HepG2 (cell line): ENCODE data around the gene CA11. TPM values are rescaled to one million over a fixed set of nuclear protein-coding genes. Genes with fewer than 3 reads are reported as not detected.
A peak's percentile ranks its signal among the peaks of the same experiment; 100 is the strongest.

Source experiments
- ARHGAP35 ChIP-seq: sonication (generic); formaldehyde crosslinking; IDR thresholded peaks from 2 replicates; pipeline ENCODE4 v1.9.0; 2022; ENCODE audit warnings: mild to moderate bottlenecking, inconsistent platforms, moderate library complexity, missing genetic modification reagents, borderline replicate concordance
- CENPBD1 ChIP-seq: sonication (generic); formaldehyde crosslinking; IDR thresholded peaks from 2 replicates; pipeline ENCODE4 v1.8.0; 2022; ENCODE audit warnings: missing genetic modification reagents, low read depth, mild to moderate bottlenecking, borderline replicate concordance
- DMAP1 ChIP-seq: IDR thresholded peaks from 2 replicates; pipeline ENCODE4 v1.6.1; 2016
- DNMT3B ChIP-seq: conservative IDR thresholded peaks from 2 replicates; pipeline ENCODE4 v1.6.1; 2016; ENCODE audit warnings: missing biosample characterization, control low read depth
- DRAP1 ChIP-seq: IDR thresholded peaks from 2 replicates; pipeline ENCODE4 v1.6.1; 2016; ENCODE audit warnings: missing genetic modification reagents, missing compliant biosample characterization
- KDM1A ChIP-seq: IDR thresholded peaks from 2 replicates; pipeline ENCODE4 v1.6.1; 2016; ENCODE audit warnings: missing compliant biosample characterization
- KLF12 ChIP-seq: sonication (generic); formaldehyde crosslinking; IDR thresholded peaks from 2 replicates; pipeline ENCODE4 v1.4.0; 2020; ENCODE audit warnings: missing genetic modification reagents, borderline replicate concordance
- MED8 ChIP-seq: sonication (generic); formaldehyde crosslinking; IDR thresholded peaks from 2 replicates; pipeline ENCODE4 v1.8.1; 2023; ENCODE audit warnings: mild to moderate bottlenecking, missing genetic modification reagents; ENCODE audit not compliant: insufficient replicate concordance
- MTERF4 ChIP-seq: sonication (generic); formaldehyde crosslinking; IDR thresholded peaks from 2 replicates; pipeline ENCODE4 v1.8.0; 2023; ENCODE audit warnings: mild to moderate bottlenecking, missing genetic modification reagents
- NR2C2 ChIP-seq: sonication (generic); formaldehyde crosslinking; IDR thresholded peaks from 2 replicates; pipeline ENCODE4 v1.4.0; 2020; ENCODE audit warnings: missing genetic modification reagents, mild to moderate bottlenecking, moderate library complexity, borderline replicate concordance
- PATZ1 ChIP-seq: sonication (generic); formaldehyde crosslinking; IDR thresholded peaks from 2 replicates; pipeline ENCODE4 v1.4.0; 2020; ENCODE audit warnings: missing genetic modification reagents
- RBFOX2 ChIP-seq: fragments of 200-400 bp; formaldehyde crosslinking; IDR thresholded peaks from 2 replicates; pipeline ENCODE4 v1.6.1; 2017; ENCODE audit warnings: low read depth, mild to moderate bottlenecking, low read length
- REXO4 ChIP-seq: sonication (generic); formaldehyde crosslinking; IDR thresholded peaks from 2 replicates; pipeline ENCODE4 v1.8.0; 2022; ENCODE audit warnings: missing genetic modification reagents, mild to moderate bottlenecking, borderline replicate concordance
- XBP1 ChIP-seq: sonication (generic); formaldehyde crosslinking; IDR thresholded peaks from 2 replicates; pipeline ENCODE4 v1.5.0; 2020; ENCODE audit warnings: missing genetic modification reagents
- ZFP82 ChIP-seq: sonication (generic); formaldehyde crosslinking; IDR thresholded peaks from 2 replicates; pipeline ENCODE4 v1.5.1; 2020; ENCODE audit warnings: mild to moderate bottlenecking, missing genetic modification reagents, borderline replicate concordance
- ZNF17 ChIP-seq: sonication (generic); formaldehyde crosslinking; IDR thresholded peaks from 2 replicates; pipeline ENCODE4 v1.5.0; 2020; ENCODE audit warnings: mild to moderate bottlenecking, missing genetic modification reagents
- ZNF563 ChIP-seq: sonication (generic); formaldehyde crosslinking; IDR thresholded peaks from 2 replicates; pipeline ENCODE4 v1.8.0; 2022; ENCODE audit warnings: mild to moderate bottlenecking, moderate library complexity, missing genetic modification reagents
- ZNF615 ChIP-seq: sonication (generic); formaldehyde crosslinking; IDR thresholded peaks from 2 replicates; pipeline ENCODE4 v1.5.0; 2020; ENCODE audit warnings: mild to moderate bottlenecking, missing genetic modification reagents, borderline replicate concordance
- ZNF704 ChIP-seq: sonication (generic); formaldehyde crosslinking; IDR thresholded peaks from 2 replicates; pipeline ENCODE4 v1.8.1; 2023; ENCODE audit warnings: mild to moderate bottlenecking, inconsistent platforms, moderate library complexity, missing genetic modification reagents, borderline replicate concordance
- ZNF749 ChIP-seq: sonication (generic); formaldehyde crosslinking; IDR thresholded peaks from 2 replicates; pipeline ENCODE4 v1.8.0; 2022; ENCODE audit warnings: mild to moderate bottlenecking, missing genetic modification reagents, moderate library complexity, borderline replicate concordance
- ZSCAN22 ChIP-seq: sonication (generic); formaldehyde crosslinking; IDR thresholded peaks from 2 replicates; pipeline ENCODE4 v1.4.0; 2020; ENCODE audit warnings: mild to moderate bottlenecking, missing genetic modification reagents
- ZSCAN31 ChIP-seq: sonication (generic); formaldehyde crosslinking; IDR thresholded peaks from 2 replicates; pipeline ENCODE4 v1.5.0; 2020; ENCODE audit warnings: low read depth, mild to moderate bottlenecking, missing genetic modification reagents
- polyA plus RNA-seq, 8 experiments: library from polyadenylated mRNA; depleted of rRNA in 3 of 8; stranded (reverse) in 7 of 8; unstranded in 1 of 8; fragments of >200 nt; fragmentation: Illumina TruSeq in 4 of 8; extraction: Trizol in 4 of 8; gene quantifications; 2 replicates each; pipeline versions ENCODE4 v1.2.1 to v1.2.3, GENCODE V29; 2011 to 2016; ENCODE audit warnings: low read depth in 4 of 8, missing spikeins in 1 of 8, mixed read lengths in 1 of 8; ENCODE audit not compliant: insufficient read depth in 1 of 8
- total RNA-seq, 5 experiments: library from RNA; depleted of rRNA; stranded (reverse); fragments of >200 nt; fragmentation: Illumina TruSeq; extraction: Trizol; gene quantifications; 2 replicates each; pipeline ENCODE4 v1.2.3, GENCODE V29; 2016; ENCODE audit warnings: low read depth in 1 of 5

CA11 gene
- total and polyA plus RNA-seq, 2 of the 13 experiments (the other 11 are each of a cell fraction or from before 2014, with no cell fraction given): 0.41 to 0.58 TPM

GRCh38 chr19:48619692-48620585 is 26.0 kb downstream of the CA11 start (continued):
- TF ChIP-seq DRAP1 (CRISPR knock-in tag) (no peak), KLF12 (CRISPR knock-in tag) (no peak), RBFOX2 (no peak), MTERF4 (peak; percentile 8; the same call in 1 of the 2 replicates), ARHGAP35 (no peak), DNMT3B (CRISPR knock-in tag) (no peak), ZNF615 (no peak), ZSCAN22 (CRISPR knock-in tag) (peak; percentile 10; the same call in 1 of the 2 replicates), ZNF17 (no peak), ZNF704 (CRISPR knock-in tag) (0 out of 2 replicates have a peak, but pooled peaks have one; percentile 41), XBP1 (no peak), KDM1A (CRISPR knock-in tag) (peak; percentile 99), ZNF749 (CRISPR knock-in tag) (no peak; the same call in 1 of the 2 replicates), ZSCAN31 (CRISPR knock-in tag) (no peak), NR2C2 (CRISPR knock-in tag) (no peak), CENPBD1 (CRISPR knock-in tag) (no peak), ZNF563 (CRISPR knock-in tag) (no peak), PATZ1 (CRISPR knock-in tag) (no peak), DMAP1 (no peak), REXO4 (CRISPR knock-in tag) (no peak), ZFP82 (no peak), MED8 (CRISPR knock-in tag) (peak; percentile 0)
